Endodermal cell (in vitro differentiated cells): Measurements from ENCODE around the gene LPA. TPM values are rescaled to one million over a fixed set of nuclear protein-coding genes. Genes with fewer than 3 reads are reported as not detected.

ENCODE experiments used
- DNase-seq: peaks from one replicate; pipeline ENCODE4 v3.0.0-alpha.2; 2017
- H3K27ac ChIP-seq: 2 replicates; pipeline ENCODE4 v1.5.1; 2013; ENCODE audit warnings: mild to moderate bottlenecking, low read depth, low read length, moderate library complexity
- H3K27me3 ChIP-seq: 2 replicates; pipeline ENCODE4 v1.6.1; 2013; ENCODE audit warnings: mild to moderate bottlenecking, low read length, moderate library complexity; ENCODE audit not compliant: insufficient read depth, control insufficient read depth, poor library complexity, severe bottlenecking
- H3K36me3 ChIP-seq: 2 replicates; pipeline ENCODE4 v1.7.0; 2013; ENCODE audit warnings: mild to moderate bottlenecking, low read length, moderate library complexity; ENCODE audit not compliant: control insufficient read depth, insufficient read depth
- H3K4me1 ChIP-seq: one replicate; pipeline ENCODE4 v1.7.0; 2013; ENCODE audit warnings: low read length; ENCODE audit not compliant: control insufficient read depth, insufficient read depth
- H3K4me3 ChIP-seq: 2 replicates; pipeline ENCODE4 v1.5.1; 2013; ENCODE audit warnings: mild to moderate bottlenecking, low read length, moderate library complexity
- H3K9ac ChIP-seq: 2 replicates; pipeline ENCODE4 v1.6.1; 2013; ENCODE audit warnings: mild to moderate bottlenecking, low read length, moderate library complexity; ENCODE audit not compliant: poor library complexity, severe bottlenecking; ENCODE audit errors: extremely low read depth
- H3K9me3 ChIP-seq: 2 replicates; pipeline ENCODE4 v1.6.1; 2013; ENCODE audit warnings: mild to moderate bottlenecking, low read length, moderate library complexity; ENCODE audit not compliant: control insufficient read depth
- H3K27ac Mint-ChIP-seq: 2 replicates; pipeline ENCODE4 v1.8.0; 2020; ENCODE audit warnings: mixed read lengths
- H3K27me3 Mint-ChIP-seq: 2 replicates; pipeline ENCODE4 v1.8.0; 2021; ENCODE audit warnings: mild to moderate bottlenecking, mixed read lengths; ENCODE audit not compliant: insufficient read depth
- H3K36me3 Mint-ChIP-seq: 2 replicates; pipeline ENCODE4 v1.8.0; 2020; ENCODE audit warnings: low read depth, mixed read lengths
- H3K4me1 Mint-ChIP-seq: 2 replicates; pipeline ENCODE4 v1.8.0; 2020; ENCODE audit warnings: mixed read lengths
- H3K4me3 Mint-ChIP-seq: 2 replicates; pipeline ENCODE4 v1.8.0; 2020; ENCODE audit warnings: mild to moderate bottlenecking, moderate library complexity, mixed read lengths
- H3K9me3 Mint-ChIP-seq: 2 replicates; pipeline ENCODE4 v1.8.0; 2020; ENCODE audit warnings: mild to moderate bottlenecking, mixed read lengths
- CTCF ChIP-seq: fragments of 200-600 bp; sonication (generic); conservative IDR thresholded peaks from 2 replicates; pipeline ENCODE4 v1.5.0; 2021; ENCODE audit warnings: antibody characterized with exemption, mild to moderate bottlenecking
- WGBS, 2 experiments: methylation state at CpG; one replicate each; pipeline versions ENCODE4 v1.1.5 to v1.1.7; 2013; ENCODE audit warnings: missing lambda C conversion rate in 2 of 2, mixed read lengths in 1 of 2; ENCODE audit not compliant: insufficient coverage in 1 of 2, insufficient read length in 1 of 2; 5-methylcytosine and 5-hydroxymethylcytosine counted together
- total RNA-seq, 2 donors: library from RNA; stranded (reverse); fragmentation: NEBNext Ultra II Directional in 1 of 2; extraction: Animal tissue kit (Norgen Biotek cat#: 25700) in 1 of 2; gene quantifications; 2 replicates in 1 of 2; 3 replicates in 1 of 2; pipeline ENCODE4 v1.2.1, GENCODE V29; 2021

Gene LPA
- total RNA-seq, 2 donors from 2014 or later = 0.46 to 3.6 TPM

- Mint-ChIP-seq H3K4me1 (no peaks in the 10 kb centered on the region), H3K36me3 (peaks cover 10% of the 10 kb centered on the region), H3K9me3 (no peaks in the 10 kb centered on the region), H3K27ac (no peak overlapping the region), H3K4me3 (no peak overlapping the region), H3K27me3 (no peaks in the 10 kb centered on the region)
- H3K36me3 ChIP-seq = no peaks in the 10 kb centered on the region
- H3K27ac ChIP-seq = no peak overlapping the region
- no peaks in the 10 kb centered on the region for H3K27me3 ChIP-seq
- H3K9ac ChIP-seq = no peak overlapping the region
- H3K4me3 ChIP-seq = no peak overlapping the region
- no peaks in the 10 kb centered on the region for H3K4me1 ChIP-seq
- no peaks in the 10 kb centered on the region for H3K9me3 ChIP-seq
- DNase-seq = no peak
- WGBS, 2 experiments = 93 to 100% methylated on average over 1 of the region's 1 CpG
- no peak for TF ChIP-seq CTCF
Observed at GRCh38 chr6:160489091-160489490, 175.0 kb downstream of the LPA start.

GRCh38 chr6:160487116-160487515 is 177.0 kb downstream of the LPA start:
- Mint-ChIP-seq H3K27ac (no peak overlapping the region), H3K36me3 (peaks cover 11% of the 10 kb centered on the region), H3K4me3 (no peak overlapping the region), H3K4me1 (no peaks in the 10 kb centered on the region), H3K9me3 (no peaks in the 10 kb centered on the region), H3K27me3 (no peaks in the 10 kb centered on the region)
- H3K27me3 ChIP-seq = no peaks in the 10 kb centered on the region
- peaks cover 6% of the 10 kb centered on the region for H3K36me3 ChIP-seq
- no peak overlapping the region for H3K27ac ChIP-seq
- no peaks in the 10 kb centered on the region for H3K9me3 ChIP-seq
- no peak for DNase-seq
- TF ChIP-seq CTCF = no peak
- no peak overlapping the region for H3K9ac ChIP-seq
- no peak overlapping the region for H3K4me3 ChIP-seq
- H3K4me1 ChIP-seq = no peaks in the 10 kb centered on the region
- WGBS, 2 experiments = 91 to 93% methylated on average over 7 to 11 of the region's 11 CpGs

Other genes starting within 250 kb of the LPA start
- not detected for gene PLG, start 38.0 kb upstream of the LPA start, total RNA-seq